ENCODE data around the gene MPZL1. TPM values are rescaled to one million over a fixed set of nuclear protein-coding genes. Genes with fewer than 3 reads are reported as not detected.

MPZL1 gene
- total RNA-seq, 1 experiment from 2014 or later: 52.9 TPM

DNA sequence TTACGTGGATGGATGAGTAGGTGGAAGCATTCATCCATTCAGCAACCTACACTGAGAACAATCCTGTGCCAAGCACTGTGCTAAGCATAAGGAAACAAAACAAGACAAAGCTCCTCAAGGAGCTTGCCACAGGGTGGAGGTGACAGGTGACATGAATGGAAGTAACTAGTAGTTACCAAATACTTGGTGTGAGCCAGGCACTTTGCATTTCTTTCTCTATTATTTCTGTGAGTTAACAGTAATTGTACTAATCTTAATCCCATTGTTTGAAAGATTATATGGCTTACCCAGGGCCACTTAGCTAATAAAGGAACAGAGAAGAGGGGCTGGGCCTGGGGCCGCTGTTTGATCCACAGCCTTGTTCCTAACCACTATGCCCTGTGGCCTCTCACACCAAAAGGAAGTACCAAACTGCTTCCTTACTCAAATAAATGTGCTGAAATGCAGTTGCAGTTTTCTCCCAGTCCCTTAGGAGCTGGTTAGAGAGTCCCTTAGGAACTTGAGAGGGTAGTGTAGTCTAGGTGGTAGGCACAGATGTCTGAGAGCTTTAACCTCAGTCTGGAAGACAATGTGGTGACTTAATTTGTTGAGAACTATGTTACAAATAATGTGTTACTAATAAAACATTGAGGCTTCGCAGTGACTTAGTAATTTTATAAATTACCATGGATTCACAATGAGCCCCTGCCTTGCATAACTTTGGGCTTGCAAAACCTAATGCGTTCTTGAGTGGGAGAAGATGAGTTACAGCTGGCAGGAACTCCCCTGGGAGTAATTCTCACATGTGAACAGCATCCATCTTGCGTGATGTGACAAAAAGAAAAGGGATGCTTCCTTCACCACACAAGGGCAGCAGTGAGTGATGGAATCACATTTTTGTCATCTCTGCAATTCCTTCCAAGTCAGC is 69.8 kb downstream of the MPZL1 start:
- no peak for DNase-seq (ENCODE audit: low read depth, low spot score)
- POLR2A ChIA-PET: no interaction called here
- H4K20me1 ChIP-seq (ENCODE audit: insufficient read depth): no peaks in the 10 kb centered on the region
- no peaks in the 10 kb centered on the region for H3K79me2 ChIP-seq (ENCODE audit: insufficient read depth, low read length)
- TF ChIP-seq TCF7L2 (IDR thresholded peaks at IDR 0.05; ENCODE audit: borderline replicate concordance, extremely low read depth, insufficient read depth, insufficient read length): no peak
- TF ChIP-seq SRF (IDR thresholded peaks at IDR 0.05; ENCODE audit: low read depth): no peak
- no peak for TF ChIP-seq ATF3 (IDR thresholded peaks at IDR 0.05)
- TF ChIP-seq CEBPB (IDR thresholded peaks at IDR 0.05; ENCODE audit: low read depth): no peak
- no peak for TF ChIP-seq ZFX (IDR thresholded peaks at IDR 0.05)
- no peak for TF ChIP-seq CTCF (IDR thresholded peaks at IDR 0.05 in 2 of 3, conservative IDR thresholded peaks at IDR 0.05 in 1 of 3; ENCODE audit: borderline replicate concordance in 1 of 3, insufficient read depth in 1 of 3, low read depth in 2 of 3, low read length in 2 of 3)
- no peak for TF ChIP-seq EZH2 (IDR thresholded peaks at IDR 0.05)
- TF ChIP-seq JUND (IDR thresholded peaks at IDR 0.05): no peak
- no peak for ATAC-seq
- no peak overlapping the region for H3K27ac ChIP-seq (ENCODE audit: low read depth, low read length)
- H3K9me2 ChIP-seq (ENCODE audit: insufficient read depth): no peaks in the 10 kb centered on the region
- intact Hi-C loops (cut with micrococcal nuclease): no loop called here
- H3K4me3 ChIP-seq (replicated peaks in 1 of 2; ENCODE audit: low read depth in 1 of 2, low read length in 2 of 2): no peak overlapping the region
- peaks cover 3 to 21% of the 10 kb centered on the region in 2 experiments; a peak in 2 of 4 replicates for H3K36me3 ChIP-seq (ENCODE audit: control insufficient read depth in 1 of 2, insufficient read depth in 2 of 2, low read length in 2 of 2)
- H3K27me3 ChIP-seq (ENCODE audit: insufficient read depth, low read length): no peaks in the 10 kb centered on the region
- CTCF ChIA-PET: no interaction called here
- BruUV-seq (replicated peaks): no TSS peak
- peaks cover 0 to 7% of the 10 kb centered on the region in 2 experiments; a peak in 1 of 4 replicates for H3K4me1 ChIP-seq (ENCODE audit: control insufficient read depth in 1 of 2, insufficient read depth in 2 of 2, low read length in 2 of 2)
- H3K4me2 ChIP-seq (ENCODE audit: low read length): no peak overlapping the region
- no peaks in the 10 kb centered on the region for H3K9me3 ChIP-seq (ENCODE audit: control insufficient read depth in 1 of 2, insufficient read depth in 1 of 2, low read depth in 1 of 2, low read length in 2 of 2)
- no peak overlapping the region for H3K9ac ChIP-seq (ENCODE audit: low read length)
- RAD21 ChIA-PET (ENCODE audit: low non-redundant PET in 1 of 2, low total read pairs in 2 of 2, uncharacterized antibody in 2 of 2, unreplicated experiment in 2 of 2): no interaction called here
- H2AFZ ChIP-seq (ENCODE audit: low read depth, low read length, poor library complexity, severe bottlenecking): no peak overlapping the region
